Caco-2 (cell line): ENCODE data around the gene GAPDHS. TPM values are rescaled to one million over a fixed set of nuclear protein-coding genes. Genes with fewer than 3 reads are reported as not detected.

Experiments
- BruUV-seq: library from RNA; stranded (reverse); fragments of 400-500 nt; replicated peaks from 2 replicates; lab custom pipeline; 2021; lab: Mats Ljungman, UMichigan
- CTCF ChIA-PET: fragments of 300-600 bp; sonication (Branson Sonifier 250); formaldehyde crosslinking; loops from one replicate; lab custom pipeline; 2022; ENCODE audit warnings: antibody characterized with exemption; lab: Charles Lee
- POLR2A ChIA-PET: fragments of 300-600 bp; sonication (Branson Sonifier 250); formaldehyde crosslinking; loops from one replicate; lab custom pipeline; 2022; ENCODE audit warnings: antibody characterized with exemption; lab: Charles Lee
- DNase-seq, 2 experiments: peaks; one replicate each; pipeline versions ENCODE4 v3.0.0 to v3.0.0-alpha.2; 2020 to 2022
- H3K27me3 ChIP-seq: replicated peaks from 2 replicates; pipeline ENCODE4 v1.6.0; 2011; ENCODE audit warnings: low read length; ENCODE audit not compliant: control insufficient read depth, insufficient read depth
- H3K36me3 ChIP-seq: 2 replicates; pipeline ENCODE4 v1.5.1; 2011; ENCODE audit warnings: low read length; ENCODE audit not compliant: control insufficient read depth, insufficient read depth
- H3K4me1 ChIP-seq: fragments of 250-450 bp; sonication (Bioruptor Pico); 2 replicates; pipeline ENCODE4 v1.5.1; 2020; ENCODE audit warnings: mild to moderate bottlenecking
- H3K4me3 ChIP-seq: 2 replicates; pipeline ENCODE4 v1.5.1; 2011; ENCODE audit warnings: low read depth, mild to moderate bottlenecking, control low read depth, low read length
- H3K9me3 ChIP-seq: fragments of 250-450 bp; sonication (Bioruptor Pico); 2 replicates; pipeline ENCODE4 v1.5.1; 2020; ENCODE audit warnings: mild to moderate bottlenecking, moderate library complexity
- H3K27ac Mint-ChIP-seq: one replicate; pipeline ENCODE4 v1.8.0; 2022; ENCODE audit warnings: mixed read lengths; ENCODE audit not compliant: unreplicated experiment
- H3K27me3 Mint-ChIP-seq: one replicate; pipeline ENCODE4 v1.8.0; 2022; ENCODE audit warnings: mixed read lengths; ENCODE audit not compliant: insufficient read depth, unreplicated experiment
- H3K36me3 Mint-ChIP-seq: one replicate; pipeline ENCODE4 v1.8.0; 2022; ENCODE audit warnings: mild to moderate bottlenecking, mixed read lengths; ENCODE audit not compliant: insufficient read depth, unreplicated experiment
- H3K4me1 Mint-ChIP-seq: one replicate; pipeline ENCODE4 v1.8.0; 2022; ENCODE audit warnings: low read depth, mixed read lengths; ENCODE audit not compliant: unreplicated experiment
- H3K4me3 Mint-ChIP-seq: one replicate; pipeline ENCODE4 v1.8.0; 2022; ENCODE audit warnings: mild to moderate bottlenecking, moderate library complexity, mixed read lengths; ENCODE audit not compliant: unreplicated experiment
- H3K9me3 Mint-ChIP-seq: one replicate; pipeline ENCODE4 v1.8.0; 2022; ENCODE audit warnings: mixed read lengths; ENCODE audit not compliant: unreplicated experiment
- CTCF ChIP-seq, 2 experiments: fragments of 200-600 bp in 1 of 2; IDR thresholded peaks; 1 replicate in 1 of 2; 2 replicates in 1 of 2; pipeline versions ENCODE4 v1.5.1 to v1.8.0; 2011 to 2022; ENCODE audit warnings: antibody characterized with exemption in 1 of 2, control low read depth in 1 of 2, inconsistent platforms in 1 of 2, low read depth in 1 of 2, low read length in 1 of 2, mild to moderate bottlenecking in 1 of 2, moderate library complexity in 1 of 2; ENCODE audit not compliant: insufficient read depth in 1 of 2, severe bottlenecking in 1 of 2, unreplicated experiment in 1 of 2
- intact Hi-C: fragments of 100-400 bp; cut with micrococcal nuclease; formaldehyde crosslinking; loops from one replicate; pipeline ENCODE4 v1.10.0; 2022; ENCODE audit not compliant: unreplicated experiment
- total RNA-seq: library from RNA; stranded (reverse); gene quantifications from 2 replicates; pipeline ENCODE4 v1.2.3, GENCODE V29; 2022

The GAPDHS gene
- total RNA-seq, 1 experiment from 2014 or later = not detected

GRCh38 chr19:35533822-35534392, 651 bp downstream of the GAPDHS start:
- no TSS peak for BruUV-seq
- Mint-ChIP-seq H3K9me3 (no peaks in the 10 kb centered on the region), H3K4me3 (no peak overlapping the region), H3K36me3 (no peaks in the 10 kb centered on the region), H3K4me1 (no peaks in the 10 kb centered on the region), H3K27ac (no peak overlapping the region), H3K27me3 (peaks cover 13% of the 10 kb centered on the region)
- intact Hi-C loops = no loop called here
- Histone ChIP-seq H3K36me3 (no peaks in the 10 kb centered on the region), H3K4me1 (no peaks in the 10 kb centered on the region), H3K9me3 (no peaks in the 10 kb centered on the region), H3K4me3 (no peak overlapping the region), H3K27me3 (no peaks in the 10 kb centered on the region)
- ChIA-PET CTCF (no interaction called here), POLR2A (no interaction called here)
- TF ChIP-seq CTCF (IDR thresholded peaks at IDR 0.05; ENCODE audit: insufficient read depth in 1 of 2, low read depth in 1 of 2, low read length in 1 of 2, severe bottlenecking in 1 of 2, unreplicated experiment in 1 of 2) = no peak
- DNase-seq = no peak

DNA sequence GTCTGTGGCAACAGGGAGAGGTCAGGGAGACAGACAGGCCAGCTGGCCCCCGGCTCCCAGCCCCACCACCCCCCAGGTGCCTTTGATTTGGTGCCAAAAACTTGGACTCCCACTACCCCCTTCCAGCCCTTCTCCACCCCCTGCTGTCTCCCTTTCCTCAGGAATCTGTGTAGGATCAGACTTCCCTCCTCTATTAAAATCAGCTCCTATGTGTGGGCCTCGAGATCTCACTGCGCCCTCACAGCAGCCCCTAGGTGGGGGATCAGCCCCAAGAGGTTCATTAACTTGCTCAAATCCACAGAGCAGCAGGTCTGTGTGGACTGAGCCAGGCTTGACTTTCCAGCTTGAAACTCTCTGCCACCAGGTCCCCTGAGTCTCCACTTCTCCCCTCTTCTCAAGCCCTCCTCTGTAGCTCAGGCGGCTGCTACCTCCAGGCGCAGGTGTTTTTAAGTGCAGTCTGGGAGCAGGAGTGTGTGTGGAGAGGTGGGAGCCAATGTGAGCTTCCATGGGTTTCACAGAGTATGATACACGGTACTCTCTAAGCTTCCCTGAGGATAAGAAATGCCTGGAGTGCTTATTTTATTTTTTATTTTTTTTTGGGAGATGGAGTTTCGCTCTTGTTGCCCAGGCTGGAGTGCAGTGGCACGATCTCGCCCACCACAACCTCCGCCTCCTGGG, 1.7 kb downstream of the GAPDHS start:
- Histone ChIP-seq H3K4me1 (no peaks in the 10 kb centered on the region), H3K36me3 (no peaks in the 10 kb centered on the region), H3K27me3 (no peaks in the 10 kb centered on the region), H3K9me3 (no peaks in the 10 kb centered on the region), H3K4me3 (no peak overlapping the region)
- peaks cover 11% of the 10 kb centered on the region for H3K27me3 Mint-ChIP-seq
- DNase-seq = no peak
- H3K4me3 Mint-ChIP-seq = no peak overlapping the region
- intact Hi-C loops = no loop called here
- no peaks in the 10 kb centered on the region for H3K9me3 Mint-ChIP-seq
- ChIA-PET CTCF (no interaction called here), POLR2A (interaction anchor here (1.0 kb wide), 1 partner anchor 24 kb away, joined by 3 read pairs; no protein-coding TSS in a partner anchor)
- no peaks in the 10 kb centered on the region for H3K4me1 Mint-ChIP-seq
- no TSS peak for BruUV-seq
- TF ChIP-seq CTCF (IDR thresholded peaks at IDR 0.05; ENCODE audit: insufficient read depth in 1 of 2, low read depth in 1 of 2, low read length in 1 of 2, severe bottlenecking in 1 of 2, unreplicated experiment in 1 of 2) = no peak
- no peaks in the 10 kb centered on the region for H3K36me3 Mint-ChIP-seq
- no peak overlapping the region for H3K27ac Mint-ChIP-seq

- H3K27me3 Mint-ChIP-seq = no peaks in the 10 kb centered on the region
Observed at GRCh38 chr19:35539314-35539713, 6.1 kb downstream of the GAPDHS start.

More at GRCh38 chr19:35539314-35539713, 6.1 kb downstream of the GAPDHS start:
- Mint-ChIP-seq H3K4me1 (peaks cover 2% of the 10 kb centered on the region), H3K27ac (no peak overlapping the region), H3K4me3 (no peak overlapping the region), H3K36me3 (no peaks in the 10 kb centered on the region), H3K9me3 (no peaks in the 10 kb centered on the region)
- no TSS peak for BruUV-seq
- Histone ChIP-seq H3K36me3 (no peaks in the 10 kb centered on the region), H3K27me3 (no peaks in the 10 kb centered on the region), H3K4me3 (no peak overlapping the region), H3K4me1 (peaks cover 3% of the 10 kb centered on the region; the same call in 1 of the 2 replicates), H3K9me3 (no peaks in the 10 kb centered on the region)
- ChIA-PET CTCF (interaction anchor here (1.3 kb wide), 1 partner anchor 29 kb away, joined by 3 read pairs; no protein-coding TSS in a partner anchor), POLR2A (no interaction called here)
- TF ChIP-seq CTCF (IDR thresholded peaks at IDR 0.05; ENCODE audit: insufficient read depth in 1 of 2, low read depth in 1 of 2, low read length in 1 of 2, severe bottlenecking in 1 of 2, unreplicated experiment in 1 of 2) = no peak
- DNase-seq = no peak
- intact Hi-C loops = no loop called here
